GM12872 (cell line): Measurements from ENCODE around the gene ICA1L.

Experiments used
- TF ChIP-seq, protein P1 (sequence below): IDR thresholded peaks from 3 replicates; pipeline ENCODE4 v1.5.1; 2011; ENCODE audit warnings: low read depth, mild to moderate bottlenecking, low read length, moderate library complexity; ENCODE audit not compliant: insufficient read depth

Gene ICA1L

DNA sequence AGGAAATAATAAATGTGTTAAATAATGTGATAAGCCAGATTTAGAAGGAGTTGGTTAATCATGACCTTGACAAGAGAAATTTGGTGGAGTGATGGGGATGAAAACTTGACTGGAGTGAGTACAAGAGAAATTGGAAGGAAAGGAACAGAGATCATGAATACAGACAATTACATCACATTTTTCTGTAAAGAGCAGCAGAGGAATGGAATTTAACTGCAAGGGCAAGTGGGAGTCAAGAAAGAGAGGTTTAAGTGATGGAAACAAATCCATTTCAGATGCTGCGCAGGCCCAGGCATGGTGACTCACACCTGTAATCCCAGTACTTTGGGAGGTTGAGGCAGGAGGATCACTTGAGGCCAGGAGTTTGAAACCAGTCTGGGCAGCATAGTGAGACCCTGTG lies 46.7 kb downstream of the ICA1L start:
- TF ChIP-seq, protein P1, sequence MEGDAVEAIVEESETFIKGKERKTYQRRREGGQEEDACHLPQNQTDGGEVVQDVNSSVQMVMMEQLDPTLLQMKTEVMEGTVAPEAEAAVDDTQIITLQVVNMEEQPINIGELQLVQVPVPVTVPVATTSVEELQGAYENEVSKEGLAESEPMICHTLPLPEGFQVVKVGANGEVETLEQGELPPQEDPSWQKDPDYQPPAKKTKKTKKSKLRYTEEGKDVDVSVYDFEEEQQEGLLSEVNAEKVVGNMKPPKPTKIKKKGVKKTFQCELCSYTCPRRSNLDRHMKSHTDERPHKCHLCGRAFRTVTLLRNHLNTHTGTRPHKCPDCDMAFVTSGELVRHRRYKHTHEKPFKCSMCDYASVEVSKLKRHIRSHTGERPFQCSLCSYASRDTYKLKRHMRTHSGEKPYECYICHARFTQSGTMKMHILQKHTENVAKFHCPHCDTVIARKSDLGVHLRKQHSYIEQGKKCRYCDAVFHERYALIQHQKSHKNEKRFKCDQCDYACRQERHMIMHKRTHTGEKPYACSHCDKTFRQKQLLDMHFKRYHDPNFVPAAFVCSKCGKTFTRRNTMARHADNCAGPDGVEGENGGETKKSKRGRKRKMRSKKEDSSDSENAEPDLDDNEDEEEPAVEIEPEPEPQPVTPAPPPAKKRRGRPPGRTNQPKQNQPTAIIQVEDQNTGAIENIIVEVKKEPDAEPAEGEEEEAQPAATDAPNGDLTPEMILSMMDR: no peak

DNA sequence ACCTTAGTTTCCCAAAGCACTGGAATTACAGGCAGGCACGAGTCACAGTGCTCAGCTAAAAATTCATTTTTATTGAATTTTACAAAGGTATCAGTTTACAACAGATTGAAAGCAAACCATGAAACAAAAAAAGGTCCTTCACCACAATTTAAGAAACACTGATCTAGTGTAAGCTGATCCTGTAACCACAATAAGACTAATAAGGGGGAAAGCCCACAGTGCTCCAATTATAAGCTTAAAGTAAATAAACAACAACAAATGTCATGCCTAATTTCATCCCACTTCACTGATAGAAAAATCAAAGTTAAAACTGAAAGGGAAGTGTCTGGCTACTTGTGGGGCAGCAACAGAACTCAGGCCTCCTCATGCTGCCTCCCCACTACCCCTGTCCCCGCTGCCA lies 49.2 kb downstream of the ICA1L start:
- TF ChIP-seq, protein P1: no peak

DNA sequence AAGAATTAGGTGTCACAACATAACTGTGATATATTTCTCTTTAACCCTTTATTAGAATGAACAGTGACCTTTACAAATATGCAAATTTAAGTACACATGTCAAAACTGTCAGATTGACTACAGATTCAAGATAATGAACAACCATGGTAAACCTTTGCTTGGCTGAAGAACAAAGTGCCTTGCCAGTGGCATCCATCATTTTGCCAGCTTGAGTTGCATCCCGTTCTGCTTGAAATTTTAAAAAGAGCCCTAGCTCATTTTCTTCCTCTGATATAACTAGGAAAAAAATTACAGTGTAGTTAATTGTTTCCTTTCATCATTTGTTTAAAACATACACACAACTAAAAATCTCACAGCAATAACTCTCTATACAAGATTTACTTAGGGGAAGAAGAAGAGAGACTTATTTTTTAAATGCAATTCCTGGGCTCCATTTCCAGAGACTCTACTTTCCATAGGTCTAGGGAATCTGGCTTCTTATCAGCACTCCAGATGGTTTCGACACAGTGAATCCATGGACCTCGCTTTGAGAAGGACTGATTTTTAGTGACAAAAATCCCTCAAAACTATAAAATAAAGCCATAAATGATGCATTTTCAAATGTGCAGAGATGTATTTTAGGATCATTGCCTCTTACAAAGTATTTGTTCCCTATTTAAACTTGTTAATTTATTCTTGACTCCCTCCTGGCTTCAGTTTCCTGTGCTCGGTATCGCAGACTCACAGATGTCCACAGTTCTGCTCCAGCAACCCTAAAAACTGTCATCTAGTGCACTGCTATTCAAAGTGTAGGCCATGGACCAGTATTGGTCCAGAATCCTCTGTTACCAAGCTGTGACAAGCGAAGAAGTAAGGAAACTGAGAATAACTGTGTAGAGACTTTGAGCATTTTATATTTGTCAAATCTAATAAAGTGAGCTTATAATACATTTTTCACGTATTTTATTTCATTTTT lies 50.1 kb downstream of the ICA1L start:
- TF ChIP-seq, protein P1: no peak

DNA sequence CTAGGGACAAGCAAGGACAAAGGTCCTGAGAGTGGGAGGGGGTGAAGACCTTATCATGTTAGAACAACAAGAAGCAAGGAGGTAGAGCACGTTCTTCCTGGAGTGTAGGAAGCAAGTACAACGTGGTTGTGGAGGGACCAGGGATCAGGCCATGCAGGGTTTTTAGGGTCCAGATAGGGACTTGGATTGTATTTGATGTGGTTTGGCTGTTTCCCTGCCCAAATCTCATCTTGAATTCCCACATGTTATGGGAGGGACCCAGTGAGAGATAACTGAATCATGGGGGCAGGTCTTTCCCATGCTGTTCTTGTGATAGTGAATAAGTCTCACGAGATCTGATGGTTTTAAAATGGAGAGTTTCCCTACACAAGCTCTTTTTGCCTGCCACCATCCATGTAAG lies 53.2 kb downstream of the ICA1L start:
- TF ChIP-seq, protein P1: no peak

DNA sequence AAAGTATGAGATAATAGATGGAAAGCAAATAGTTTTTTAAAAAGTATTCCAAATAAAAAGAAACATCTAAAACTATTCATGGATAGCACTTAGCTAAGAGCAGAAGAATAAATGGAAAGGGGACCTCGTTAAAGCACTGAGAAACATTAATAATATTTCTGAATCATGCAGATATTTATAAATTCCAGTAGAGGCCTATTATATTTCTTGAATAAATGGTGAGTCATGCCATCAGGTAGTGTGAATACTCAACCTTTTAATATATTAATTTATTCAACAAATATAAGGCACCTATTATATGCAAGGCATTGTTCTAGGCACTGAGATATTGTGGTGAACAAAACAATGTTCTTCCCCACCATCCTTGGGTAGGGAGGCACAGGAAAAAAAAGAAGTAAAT lies 53.8 kb downstream of the ICA1L start:
- TF ChIP-seq, protein P1: no peak

DNA sequence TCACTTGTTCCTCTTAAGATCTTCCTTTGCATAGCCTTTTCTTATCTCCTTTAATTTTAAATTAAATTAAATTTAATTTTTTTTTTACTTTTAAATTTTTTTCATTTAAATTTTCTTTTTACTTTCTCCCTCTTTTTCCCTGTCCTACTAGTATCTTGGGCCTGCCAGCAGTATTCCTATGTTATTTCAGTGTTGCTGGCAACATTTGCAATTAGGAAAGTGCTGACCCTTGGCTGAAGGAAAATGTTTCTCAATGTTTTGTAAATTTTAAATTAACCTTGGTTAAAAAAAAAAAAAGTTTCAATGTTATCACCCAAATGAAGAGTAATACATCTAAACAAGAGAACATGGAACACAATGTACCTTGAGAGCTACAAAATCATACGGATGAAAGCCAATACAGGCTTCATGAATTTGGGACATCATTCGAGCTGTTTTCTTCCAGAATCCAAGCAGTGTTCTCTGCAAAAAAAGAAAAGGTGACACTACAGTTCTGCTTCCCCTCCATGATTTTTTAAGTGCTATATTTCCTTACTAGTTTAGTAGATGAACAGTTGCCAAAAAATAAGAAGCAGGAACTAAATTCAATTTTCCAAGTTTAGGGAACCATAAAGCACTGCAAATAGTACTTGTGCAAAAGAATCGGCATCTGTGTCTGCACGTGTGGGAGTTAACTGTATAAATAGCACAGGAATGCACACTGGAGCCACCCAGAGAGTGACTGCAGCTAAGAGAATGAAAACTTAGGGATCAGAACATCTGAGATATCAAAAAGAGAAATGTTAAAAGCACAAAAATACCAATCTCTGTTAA lies 55.8 kb downstream of the ICA1L start:
- TF ChIP-seq, protein P1: no peak

DNA sequence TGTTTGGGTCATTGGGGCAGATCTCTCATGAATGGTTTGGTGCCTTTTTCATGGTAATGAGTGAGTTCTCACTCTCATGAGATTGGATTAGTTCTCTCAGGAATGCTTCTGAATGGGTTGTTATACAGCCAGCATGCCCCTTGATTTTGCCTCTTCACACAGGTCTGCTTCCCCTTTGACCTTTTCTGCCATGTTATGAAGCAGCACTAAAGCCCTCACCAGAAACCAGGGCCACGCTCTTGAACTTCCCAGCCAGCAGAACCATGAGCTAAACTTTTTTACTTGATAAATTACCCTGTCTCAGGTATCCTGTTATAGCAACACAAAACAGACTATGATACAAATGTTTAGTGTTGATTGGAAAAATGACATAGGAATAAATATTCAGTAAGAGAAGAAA lies 57.3 kb downstream of the ICA1L start:
- TF ChIP-seq, protein P1: no peak
